ENCODE measurements around the gene CNTN4.
"Not testable (repeated sequence)": the region's sequence is repeated elsewhere in the genome, so short reads cannot be mapped to it uniquely, and the experiment has no call there.

Gene CNTN4

DNA sequence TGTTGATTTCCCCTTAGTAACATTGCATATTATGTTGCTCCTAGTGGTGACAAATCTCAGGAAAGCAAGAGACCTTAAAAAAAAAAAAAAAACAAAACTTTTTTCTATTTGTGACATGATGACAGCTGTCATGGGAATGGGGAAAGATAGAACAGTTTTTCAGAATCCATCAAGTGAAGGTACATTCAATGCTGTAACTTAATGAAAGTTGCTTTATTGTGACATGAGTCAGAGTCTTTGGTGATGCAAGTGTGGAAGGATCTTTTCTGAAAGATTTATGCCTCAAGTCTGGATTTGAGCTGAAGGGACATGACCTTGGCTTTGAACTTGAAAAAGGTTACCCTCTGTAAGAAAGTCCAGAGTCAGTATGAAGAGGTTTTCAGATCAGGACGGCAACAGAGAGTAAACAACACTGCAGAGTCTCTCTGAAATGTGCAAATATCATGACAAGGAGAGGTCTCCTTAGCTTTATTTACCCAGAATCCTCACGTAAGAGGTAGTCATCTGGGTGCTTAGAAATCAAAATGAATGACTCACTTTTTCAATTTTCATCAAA, 424.7 kb downstream of the CNTN4 start:
- H2BK120ac ChIP-seq (ENCODE audit: low read depth, low read length) = no peak overlapping the region
- no peaks in the 10 kb centered on the region for H3K9me3 ChIP-seq (replicated peaks in 1 of 2; ENCODE audit: control insufficient read depth in 2 of 2, insufficient read depth in 1 of 2, low read depth in 1 of 2, low read length in 2 of 2)
- H3K4me3 ChIP-seq (ENCODE audit: low read length in 2 of 2) = no peak overlapping the region
- no peaks in the 10 kb centered on the region for H3K27me3 ChIP-seq (ENCODE audit: control insufficient read depth in 3 of 3, insufficient read depth in 3 of 3, low read depth in 1 of 3, low read length in 3 of 3)
- no peak overlapping the region for H3K14ac ChIP-seq (ENCODE audit: low read length)
- H3K4me1 ChIP-seq (ENCODE audit: control insufficient read depth in 2 of 2, insufficient read depth in 1 of 2, low read depth in 1 of 2, low read length in 2 of 2) = peaks cover 0 to 3% of the 10 kb centered on the region in 2 donors
- H3K4me2 ChIP-seq (ENCODE audit: insufficient read depth, low read length, poor library complexity, severe bottlenecking) = no peak overlapping the region
- H3K79me1 ChIP-seq (ENCODE audit: low read depth, low read length) = no peaks in the 10 kb centered on the region
- H3K18ac ChIP-seq (ENCODE audit: low read length) = no peak overlapping the region
- no peak for DNase-seq (ENCODE audit: low spot score)
- no peaks in the 10 kb centered on the region for H3K36me3 ChIP-seq (replicated peaks in 1 of 2; ENCODE audit: control insufficient read depth in 2 of 2, insufficient read depth in 2 of 2, low read length in 2 of 2)
- H3K9ac ChIP-seq (ENCODE audit: low read depth, low read length, poor library complexity) = no peak overlapping the region
- H4K8ac ChIP-seq (ENCODE audit: low read depth, low read length) = no peak overlapping the region
- no peak overlapping the region for H3K4ac ChIP-seq (ENCODE audit: low read length)
- H4K91ac ChIP-seq (ENCODE audit: low read depth, low read length, poor library complexity) = no peak overlapping the region
- H2BK15ac ChIP-seq (ENCODE audit: low read length) = no peak overlapping the region
- H3K27ac ChIP-seq (replicated peaks; ENCODE audit: low read length) = no peak overlapping the region
- WGBS, 2 donors (ENCODE audit: extremely low coverage in 2 of 2, insufficient read length in 2 of 2, insufficient replicate concordance in 1 of 2) = no CpG with 5 or more reads among the region's 2 CpGs
- no peak overlapping the region for H2AFZ ChIP-seq (ENCODE audit: low read length)
- H3K23ac ChIP-seq (ENCODE audit: low read depth, low read length, poor library complexity) = no peak overlapping the region
- no peak overlapping the region for H2BK12ac ChIP-seq (ENCODE audit: low read length)
- no peak overlapping the region for H2BK5ac ChIP-seq (ENCODE audit: low read length)
- H2AK5ac ChIP-seq (ENCODE audit: low read depth, low read length) = no peak overlapping the region

DNA sequence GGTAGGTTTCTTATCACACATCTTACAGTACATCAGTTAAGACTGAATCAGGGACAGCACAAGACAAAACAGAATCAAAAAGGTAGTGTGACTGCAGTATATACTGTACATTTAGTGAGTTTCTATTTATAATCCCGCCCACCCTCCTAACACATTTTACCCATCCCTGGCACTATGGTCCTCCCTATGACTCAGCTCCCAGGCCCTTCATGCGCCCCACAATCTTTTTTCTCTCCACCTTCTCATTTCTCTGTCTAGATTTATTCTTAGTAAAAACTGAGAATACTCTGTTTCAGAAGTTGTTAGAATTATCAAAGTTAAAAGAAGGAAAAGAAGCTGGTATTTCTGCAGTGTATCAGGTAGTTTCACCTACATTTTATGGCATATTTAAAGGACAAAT, 427.3 kb downstream of the CNTN4 start:
- no peak overlapping the region for H3K9ac ChIP-seq (ENCODE audit: low read depth, low read length, poor library complexity)
- H3K14ac ChIP-seq (ENCODE audit: low read length) = no peak overlapping the region
- H3K4me1 ChIP-seq (ENCODE audit: control insufficient read depth in 2 of 2, insufficient read depth in 1 of 2, low read depth in 1 of 2, low read length in 2 of 2) = peaks cover 0 to 3% of the 10 kb centered on the region in 2 donors
- no peak overlapping the region for H3K4me2 ChIP-seq (ENCODE audit: insufficient read depth, low read length, poor library complexity, severe bottlenecking)
- WGBS, 2 donors (ENCODE audit: extremely low coverage in 2 of 2, insufficient read length in 2 of 2, insufficient replicate concordance in 1 of 2) = no CpG with 5 or more reads among the region's 2 CpGs
- DNase-seq (ENCODE audit: low spot score) = no peak
- no peak overlapping the region for H2BK15ac ChIP-seq (ENCODE audit: low read length)
- H2AK5ac ChIP-seq (ENCODE audit: low read depth, low read length) = no peak overlapping the region
- H3K9me3 ChIP-seq (replicated peaks in 1 of 2; ENCODE audit: control insufficient read depth in 2 of 2, insufficient read depth in 1 of 2, low read depth in 1 of 2, low read length in 2 of 2) = no peaks in the 10 kb centered on the region
- H3K18ac ChIP-seq (ENCODE audit: low read length) = no peak overlapping the region
- no peak overlapping the region for H2BK12ac ChIP-seq (ENCODE audit: low read length)
- no peak overlapping the region for H3K4ac ChIP-seq (ENCODE audit: low read length)
- no peak overlapping the region for H3K23ac ChIP-seq (ENCODE audit: low read depth, low read length, poor library complexity)
- no peak overlapping the region for H3K27ac ChIP-seq (replicated peaks; ENCODE audit: low read length)
- H3K36me3 ChIP-seq (replicated peaks in 1 of 2; ENCODE audit: control insufficient read depth in 2 of 2, insufficient read depth in 2 of 2, low read length in 2 of 2) = no peaks in the 10 kb centered on the region
- no peak overlapping the region for H4K91ac ChIP-seq (ENCODE audit: low read depth, low read length, poor library complexity)
- H3K79me1 ChIP-seq (ENCODE audit: low read depth, low read length) = no peaks in the 10 kb centered on the region
- H2BK120ac ChIP-seq (ENCODE audit: low read depth, low read length) = no peak overlapping the region
- no peak overlapping the region for H3K4me3 ChIP-seq (ENCODE audit: low read length in 2 of 2)
- H3K27me3 ChIP-seq (ENCODE audit: control insufficient read depth in 3 of 3, insufficient read depth in 3 of 3, low read depth in 1 of 3, low read length in 3 of 3) = no peaks in the 10 kb centered on the region
- no peak overlapping the region for H2BK5ac ChIP-seq (ENCODE audit: low read length)
- no peak overlapping the region for H2AFZ ChIP-seq (ENCODE audit: low read length)
- H4K8ac ChIP-seq (ENCODE audit: low read depth, low read length) = no peak overlapping the region

DNA sequence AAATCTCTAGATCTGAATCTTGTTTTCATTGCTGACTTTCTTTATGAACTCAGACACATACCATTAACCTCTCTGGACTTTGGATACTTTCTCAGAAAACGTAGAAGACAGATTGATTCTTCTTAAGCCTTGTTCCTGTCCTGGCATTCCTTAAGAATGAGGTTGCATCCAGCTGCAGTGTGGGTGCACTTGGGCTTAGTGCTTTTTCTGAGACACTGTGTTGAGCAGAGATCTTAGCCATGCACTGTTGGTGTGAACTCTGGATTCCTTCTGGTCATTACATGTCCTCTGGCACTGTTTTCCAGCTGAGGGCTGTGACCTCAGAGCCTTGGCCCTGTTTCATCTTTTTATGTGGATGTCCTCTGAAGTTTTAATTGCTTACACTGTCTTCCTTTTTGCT, 428.3 kb downstream of the CNTN4 start:
- H3K4me2 ChIP-seq (ENCODE audit: insufficient read depth, low read length, poor library complexity, severe bottlenecking) = no peak overlapping the region
- no peaks in the 10 kb centered on the region for H3K36me3 ChIP-seq (replicated peaks in 1 of 2; ENCODE audit: control insufficient read depth in 2 of 2, insufficient read depth in 2 of 2, low read length in 2 of 2)
- no peak overlapping the region for H4K8ac ChIP-seq (ENCODE audit: low read depth, low read length)
- no CpG with 5 or more reads among the region's 1 CpG for WGBS, 2 donors (ENCODE audit: extremely low coverage in 2 of 2, insufficient read length in 2 of 2, insufficient replicate concordance in 1 of 2)
- H3K9me3 ChIP-seq (replicated peaks in 1 of 2; ENCODE audit: control insufficient read depth in 2 of 2, insufficient read depth in 1 of 2, low read depth in 1 of 2, low read length in 2 of 2) = no peaks in the 10 kb centered on the region
- no peak overlapping the region for H3K18ac ChIP-seq (ENCODE audit: low read length)
- H2BK15ac ChIP-seq (ENCODE audit: low read length) = no peak overlapping the region
- no peak overlapping the region for H2AFZ ChIP-seq (ENCODE audit: low read length)
- no peak overlapping the region for H4K91ac ChIP-seq (ENCODE audit: low read depth, low read length, poor library complexity)
- H2BK12ac ChIP-seq (ENCODE audit: low read length) = no peak overlapping the region
- no peak for DNase-seq (ENCODE audit: low spot score)
- no peak overlapping the region for H2AK5ac ChIP-seq (ENCODE audit: low read depth, low read length)
- H2BK5ac ChIP-seq (ENCODE audit: low read length) = no peak overlapping the region
- H3K27ac ChIP-seq (replicated peaks; ENCODE audit: low read length) = no peak overlapping the region
- H3K23ac ChIP-seq (ENCODE audit: low read depth, low read length, poor library complexity) = no peak overlapping the region
- H3K27me3 ChIP-seq (ENCODE audit: control insufficient read depth in 3 of 3, insufficient read depth in 3 of 3, low read depth in 1 of 3, low read length in 3 of 3) = no peaks in the 10 kb centered on the region
- no peak overlapping the region for H3K4me3 ChIP-seq (ENCODE audit: low read length in 2 of 2)
- H3K79me1 ChIP-seq (ENCODE audit: low read depth, low read length) = no peaks in the 10 kb centered on the region
- H3K4ac ChIP-seq (ENCODE audit: low read length) = no peak overlapping the region
- H3K14ac ChIP-seq (ENCODE audit: low read length) = no peak overlapping the region
- no peak overlapping the region for H2BK120ac ChIP-seq (ENCODE audit: low read depth, low read length)
- H3K9ac ChIP-seq (ENCODE audit: low read depth, low read length, poor library complexity) = no peak overlapping the region
- H3K4me1 ChIP-seq (ENCODE audit: control insufficient read depth in 2 of 2, insufficient read depth in 1 of 2, low read depth in 1 of 2, low read length in 2 of 2) = peaks cover 0 to 3% of the 10 kb centered on the region in 2 donors

DNA sequence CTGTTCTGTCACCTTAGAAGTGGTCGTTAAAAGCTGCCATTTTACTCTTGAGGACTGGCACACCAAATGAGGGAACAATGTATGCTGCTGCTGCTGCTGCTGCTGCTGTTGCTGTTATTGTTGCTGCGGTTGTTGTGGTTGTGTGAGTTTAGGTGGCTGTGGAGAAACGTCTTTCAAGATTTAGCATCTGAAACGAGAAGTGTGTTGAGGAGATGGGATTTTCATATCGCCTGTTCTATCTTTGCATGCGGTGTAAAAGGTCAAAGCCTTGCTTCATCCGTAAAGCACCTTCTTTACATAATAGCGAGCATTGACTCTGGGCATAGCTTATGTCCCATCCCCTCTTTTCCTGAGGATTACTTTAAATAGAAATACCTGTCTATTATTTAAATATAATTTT, 428.7 kb downstream of the CNTN4 start:
- H3K23ac ChIP-seq (ENCODE audit: low read depth, low read length, poor library complexity); H3K4me1 ChIP-seq (ENCODE audit: control insufficient read depth in 2 of 2, insufficient read depth in 1 of 2, low read depth in 1 of 2, low read length in 2 of 2); H3K27ac ChIP-seq (replicated peaks; ENCODE audit: low read length); H3K79me1 ChIP-seq (ENCODE audit: low read depth, low read length); DNase-seq (ENCODE audit: low spot score); H2BK12ac ChIP-seq (ENCODE audit: low read length); H2BK15ac ChIP-seq (ENCODE audit: low read length); H3K18ac ChIP-seq (ENCODE audit: low read length); H3K4me3 ChIP-seq (ENCODE audit: low read length in 2 of 2); H2BK5ac ChIP-seq (ENCODE audit: low read length); H3K27me3 ChIP-seq (ENCODE audit: control insufficient read depth in 3 of 3, insufficient read depth in 3 of 3, low read depth in 1 of 3, low read length in 3 of 3); H3K9me3 ChIP-seq (replicated peaks in 1 of 2; ENCODE audit: control insufficient read depth in 2 of 2, insufficient read depth in 1 of 2, low read depth in 1 of 2, low read length in 2 of 2); H4K8ac ChIP-seq (ENCODE audit: low read depth, low read length); H4K91ac ChIP-seq (ENCODE audit: low read depth, low read length, poor library complexity); H3K9ac ChIP-seq (ENCODE audit: low read depth, low read length, poor library complexity); H2BK120ac ChIP-seq (ENCODE audit: low read depth, low read length); H3K14ac ChIP-seq (ENCODE audit: low read length); H3K4me2 ChIP-seq (ENCODE audit: insufficient read depth, low read length, poor library complexity, severe bottlenecking); H2AFZ ChIP-seq (ENCODE audit: low read length); H3K36me3 ChIP-seq (replicated peaks in 1 of 2; ENCODE audit: control insufficient read depth in 2 of 2, insufficient read depth in 2 of 2, low read length in 2 of 2); H3K4ac ChIP-seq (ENCODE audit: low read length); H2AK5ac ChIP-seq (ENCODE audit: low read depth, low read length): not testable (repeated sequence)
- WGBS, 2 donors (ENCODE audit: extremely low coverage in 2 of 2, insufficient read length in 2 of 2, insufficient replicate concordance in 1 of 2) = no CpG with 5 or more reads among the region's 8 CpGs

Measured in neuronal stem cell (in vitro differentiated cells).